Suppressor macrophage treated with lipopolysaccharide for 4 hours (primary cell): ENCODE results near the gene ITGB6.
"Not testable (repeated sequence)": the region's sequence is repeated elsewhere in the genome, so short reads cannot be mapped to it uniquely, and the experiment has no call there.

Experiments used
- DNase-seq: peaks from one replicate; pipeline ENCODE4 v3.0.0-alpha.2; 2020

ITGB6 gene

DNA sequence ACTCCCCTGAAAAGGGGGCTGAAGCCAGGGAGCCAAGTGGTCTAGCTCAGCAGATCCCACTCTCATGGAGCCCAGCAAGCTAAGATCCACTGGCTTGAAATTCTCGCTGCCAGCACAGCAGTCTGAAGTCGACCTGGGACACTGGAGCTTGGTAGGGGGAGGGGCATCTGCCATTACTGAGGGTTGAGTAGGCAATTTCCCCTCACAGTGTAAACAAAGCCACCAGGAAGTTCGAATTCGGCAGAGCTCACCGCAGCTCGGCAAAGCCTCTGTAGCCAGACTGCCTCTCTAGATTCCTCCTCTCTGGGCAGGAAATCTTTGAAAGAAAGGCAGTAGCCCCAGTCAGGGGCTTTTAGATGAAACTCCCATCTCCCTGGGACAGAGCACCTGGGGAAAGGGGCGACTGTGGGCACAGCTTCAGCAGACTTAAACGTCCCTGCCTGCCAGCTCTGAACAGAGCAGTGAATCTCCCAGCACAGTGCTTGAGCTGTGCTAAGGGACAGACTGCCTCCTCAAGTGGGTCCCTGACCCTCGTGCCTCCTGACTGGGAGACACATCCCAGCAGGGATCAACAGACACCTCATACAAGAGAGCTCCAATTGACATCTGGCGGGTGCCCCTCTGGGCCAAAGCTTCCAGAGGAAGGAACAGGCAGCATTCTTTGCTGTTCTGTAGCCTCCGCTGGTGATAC is 18.8 kb downstream of the ITGB6 start:
- not testable (repeated sequence) for DNase-seq

DNA sequence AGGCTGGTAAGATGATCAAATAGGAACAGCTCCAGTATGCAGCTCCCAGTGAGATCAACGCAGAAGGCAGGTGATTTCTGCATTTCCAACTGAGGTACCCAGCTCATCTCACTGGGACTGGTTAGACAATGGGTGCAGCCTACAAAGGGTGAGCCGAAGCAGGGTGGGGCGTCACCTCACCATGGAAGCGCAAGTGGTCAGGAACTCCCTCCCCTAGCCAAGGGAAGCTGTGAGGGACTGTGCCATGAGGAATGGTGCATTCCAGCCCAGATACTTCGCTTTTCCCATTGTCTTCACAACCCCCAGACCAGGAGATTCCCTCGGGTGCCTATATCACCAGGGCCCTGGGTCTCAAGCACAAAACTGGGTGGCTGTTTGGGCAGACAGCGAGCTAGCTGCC is 19.4 kb downstream of the ITGB6 start:
- DNase-seq = not testable (repeated sequence)

DNA sequence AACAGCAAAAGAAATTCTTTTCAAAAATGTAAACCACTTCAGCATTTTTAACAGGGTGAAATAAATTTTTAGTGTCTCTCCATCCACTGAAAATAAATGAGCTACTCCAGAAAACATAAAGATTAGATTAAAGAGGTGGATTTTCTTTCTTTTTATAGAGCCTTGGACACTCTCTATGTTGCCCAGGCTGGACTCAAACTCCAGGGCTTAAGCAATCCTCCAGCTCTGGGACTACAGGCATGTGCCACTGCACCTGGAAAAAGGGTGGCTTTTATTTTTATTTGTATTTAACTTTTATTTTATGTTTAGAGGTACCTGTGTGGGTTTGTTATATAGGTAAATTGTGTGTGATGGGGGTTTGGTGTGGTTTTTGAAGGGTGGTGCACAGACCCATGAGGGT is 19.9 kb downstream of the ITGB6 start:
- DNase-seq = no peak

DNA sequence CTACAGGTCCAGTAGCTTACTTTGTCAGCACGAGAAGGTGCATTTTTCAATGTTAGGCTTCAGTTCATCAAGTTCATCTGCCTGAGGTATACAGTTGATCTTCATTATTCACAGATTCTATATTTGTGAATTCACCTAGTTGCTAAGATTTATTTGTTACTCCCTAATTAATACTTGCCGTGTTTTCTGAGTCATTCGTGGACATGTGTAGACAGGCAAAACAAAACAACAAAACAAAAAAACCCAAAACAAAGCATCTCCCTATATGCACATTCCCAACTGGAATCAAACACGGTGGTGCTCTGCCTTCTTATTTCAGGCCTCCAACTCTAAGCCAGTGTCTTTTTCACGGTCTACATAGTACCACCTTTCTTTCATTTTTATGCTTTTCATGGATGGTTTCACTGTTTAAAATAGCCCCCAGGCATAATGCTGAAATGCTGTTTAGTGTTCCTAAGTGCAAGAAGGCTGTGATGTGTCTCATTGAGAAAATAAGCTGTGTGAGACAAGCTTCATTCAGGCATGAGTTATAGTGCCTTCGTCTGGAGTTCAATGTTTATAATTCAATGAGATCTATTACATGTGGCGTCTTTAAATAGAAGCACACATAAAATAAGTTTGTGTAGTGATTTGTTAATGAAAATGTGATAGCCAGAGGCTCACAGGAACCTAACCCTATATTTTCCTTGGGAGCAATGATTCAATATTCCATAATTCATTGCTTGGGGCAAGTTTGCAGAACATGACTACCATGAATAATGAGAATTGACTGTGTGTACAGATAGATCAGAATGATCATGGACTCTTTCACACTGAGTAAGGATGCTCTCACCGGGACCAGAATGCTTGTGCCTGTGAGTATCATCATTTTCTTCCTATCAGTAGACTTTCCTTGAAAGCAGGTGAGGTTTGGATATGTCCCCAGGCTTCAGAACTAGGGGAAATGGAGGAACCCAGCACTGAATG is 24.6 kb downstream of the ITGB6 start:
- no peak for DNase-seq

DNA sequence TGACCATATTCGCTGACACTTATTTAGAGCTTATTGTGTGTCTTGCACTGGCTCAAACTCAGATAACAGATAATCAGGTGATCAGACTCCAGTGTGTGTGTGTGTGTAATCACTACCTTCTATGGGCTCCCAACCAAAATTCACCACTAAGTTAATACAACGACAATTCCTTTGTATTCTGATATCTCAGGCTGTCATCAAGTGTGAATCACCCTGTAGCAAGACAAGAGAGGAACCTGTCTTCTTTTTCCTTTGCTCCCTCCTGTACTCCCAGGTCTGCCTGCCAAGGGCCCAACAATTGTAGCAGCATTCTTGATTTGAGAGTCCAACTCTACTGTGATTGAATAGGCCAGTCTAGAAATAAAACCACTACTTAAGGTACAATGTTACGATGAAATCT is 25.8 kb downstream of the ITGB6 start:
- no peak for DNase-seq

DNA sequence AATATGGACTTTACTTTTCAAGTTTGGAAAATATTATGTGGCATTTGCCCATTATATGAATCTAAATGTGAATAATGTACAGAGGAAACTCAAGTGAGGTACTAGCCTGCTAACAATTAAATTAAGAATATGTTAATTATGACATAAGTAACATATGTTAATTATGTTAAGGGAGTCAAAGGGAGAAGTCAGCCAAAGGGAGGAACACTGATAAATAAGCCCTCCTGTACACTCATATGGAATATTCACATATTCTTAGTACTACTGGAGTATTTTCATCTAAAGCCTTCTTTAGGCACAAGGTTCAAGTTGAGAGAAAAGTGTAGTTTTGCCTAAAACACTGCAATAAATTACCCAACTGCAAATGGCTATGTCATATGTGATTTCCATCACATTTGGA is 30.1 kb downstream of the ITGB6 start:
- no peak for DNase-seq

DNA sequence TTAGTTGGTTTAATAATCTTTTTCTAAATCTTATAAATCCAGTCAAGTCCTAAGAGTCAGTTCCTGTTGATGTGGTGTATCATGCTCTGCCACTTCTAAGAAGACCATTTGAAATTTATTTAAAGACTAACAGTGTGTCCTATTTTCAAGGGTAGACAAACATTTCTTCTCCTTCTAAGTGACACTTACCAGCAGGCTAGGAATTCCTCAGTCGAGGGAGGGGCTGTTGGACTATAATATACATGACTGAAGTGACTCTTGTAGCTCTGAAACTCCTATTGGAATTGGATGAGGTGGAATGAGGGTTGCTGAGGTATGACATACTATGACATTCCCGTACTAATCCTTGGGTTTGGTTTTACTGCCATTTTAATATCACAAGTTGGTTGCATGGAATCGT is 30.6 kb downstream of the ITGB6 start:
- DNase-seq = no peak

DNA sequence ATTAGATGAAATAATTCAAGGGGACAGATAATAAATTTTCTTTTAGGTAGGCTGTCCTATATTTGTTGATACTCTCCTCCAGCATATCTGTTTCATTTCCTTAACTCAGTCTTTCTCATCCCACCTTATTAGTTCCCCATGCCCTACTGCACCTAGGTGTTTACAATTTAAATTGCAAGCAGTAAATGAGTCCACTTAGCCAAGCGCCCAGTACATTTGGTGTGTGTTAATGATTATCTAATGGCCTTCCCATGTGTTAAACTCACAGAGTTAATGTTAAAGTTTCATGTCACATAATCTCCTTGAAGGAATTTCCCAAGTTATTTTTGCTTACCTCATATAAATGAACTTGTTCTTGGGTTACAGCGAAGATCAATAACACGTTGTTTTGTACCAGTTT is 31.2 kb downstream of the ITGB6 start:
- no peak for DNase-seq

DNA sequence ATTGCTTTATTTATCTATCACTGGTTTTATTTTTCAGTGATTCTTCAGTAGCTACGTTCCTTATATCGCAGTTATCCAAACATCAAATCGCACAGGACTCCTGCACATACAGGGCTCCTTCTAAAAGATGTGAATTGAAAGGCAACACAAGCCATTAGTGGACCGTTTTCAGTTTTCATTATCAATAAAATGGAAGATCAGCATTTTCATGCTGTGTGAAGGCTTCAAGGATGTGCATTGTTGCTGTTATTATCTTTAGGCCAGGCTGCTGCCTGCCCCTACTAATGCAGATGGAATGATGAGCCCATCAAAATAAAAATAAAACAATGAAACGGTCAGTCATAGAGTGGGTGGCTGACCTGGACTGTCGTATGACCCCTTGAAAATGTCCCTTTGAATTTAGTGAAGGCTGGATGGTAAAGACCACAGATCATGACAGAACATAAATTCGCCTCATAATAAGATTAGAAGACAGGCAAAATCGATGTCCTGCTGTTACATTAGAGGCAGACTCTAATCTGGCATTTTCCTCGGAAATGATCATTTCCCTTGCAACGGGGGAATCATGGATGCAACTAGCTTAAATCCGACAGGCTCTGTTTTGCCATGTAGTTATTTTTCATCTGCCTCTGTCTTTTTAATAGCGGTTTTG is 32.9 kb downstream of the ITGB6 start:
- no peak for DNase-seq

DNA sequence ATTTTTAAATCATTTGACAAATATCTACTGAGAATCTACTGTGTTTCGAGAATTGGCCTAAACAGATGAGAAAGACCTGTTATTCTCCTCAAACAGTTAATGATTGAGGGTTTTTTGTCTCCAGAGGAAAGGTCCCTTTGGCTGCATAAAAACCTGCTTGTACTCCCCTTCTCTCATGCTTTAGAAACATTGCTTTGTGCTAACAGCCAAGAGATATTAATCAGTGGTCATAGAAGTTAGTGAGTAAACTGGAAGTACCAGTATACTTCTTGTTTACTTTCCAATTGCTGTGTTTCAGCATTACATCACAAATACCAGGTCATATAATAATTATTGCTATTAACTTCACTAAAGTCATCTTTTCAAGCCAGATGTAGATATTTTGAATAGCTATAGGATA is 34.1 kb downstream of the ITGB6 start:
- DNase-seq = no peak

DNA sequence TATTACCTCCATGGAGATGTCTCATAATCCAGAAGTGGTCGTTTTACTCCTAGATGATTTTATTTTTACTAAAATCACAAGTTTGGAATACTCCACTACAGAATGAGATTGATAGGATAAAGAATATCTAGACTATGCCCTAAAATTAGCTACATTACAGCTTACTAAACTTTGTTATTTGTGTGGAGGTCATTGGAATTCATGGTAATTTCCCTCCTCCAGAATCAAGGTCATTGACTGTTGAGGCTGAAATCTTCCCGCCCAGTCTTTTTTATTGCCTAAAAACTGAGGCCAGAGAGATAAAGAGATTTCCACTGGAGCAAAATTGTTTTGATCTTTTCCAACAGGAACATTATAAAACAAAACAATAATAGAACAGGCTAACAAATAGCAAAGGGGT is 35.0 kb downstream of the ITGB6 start:
- DNase-seq = no peak

DNA sequence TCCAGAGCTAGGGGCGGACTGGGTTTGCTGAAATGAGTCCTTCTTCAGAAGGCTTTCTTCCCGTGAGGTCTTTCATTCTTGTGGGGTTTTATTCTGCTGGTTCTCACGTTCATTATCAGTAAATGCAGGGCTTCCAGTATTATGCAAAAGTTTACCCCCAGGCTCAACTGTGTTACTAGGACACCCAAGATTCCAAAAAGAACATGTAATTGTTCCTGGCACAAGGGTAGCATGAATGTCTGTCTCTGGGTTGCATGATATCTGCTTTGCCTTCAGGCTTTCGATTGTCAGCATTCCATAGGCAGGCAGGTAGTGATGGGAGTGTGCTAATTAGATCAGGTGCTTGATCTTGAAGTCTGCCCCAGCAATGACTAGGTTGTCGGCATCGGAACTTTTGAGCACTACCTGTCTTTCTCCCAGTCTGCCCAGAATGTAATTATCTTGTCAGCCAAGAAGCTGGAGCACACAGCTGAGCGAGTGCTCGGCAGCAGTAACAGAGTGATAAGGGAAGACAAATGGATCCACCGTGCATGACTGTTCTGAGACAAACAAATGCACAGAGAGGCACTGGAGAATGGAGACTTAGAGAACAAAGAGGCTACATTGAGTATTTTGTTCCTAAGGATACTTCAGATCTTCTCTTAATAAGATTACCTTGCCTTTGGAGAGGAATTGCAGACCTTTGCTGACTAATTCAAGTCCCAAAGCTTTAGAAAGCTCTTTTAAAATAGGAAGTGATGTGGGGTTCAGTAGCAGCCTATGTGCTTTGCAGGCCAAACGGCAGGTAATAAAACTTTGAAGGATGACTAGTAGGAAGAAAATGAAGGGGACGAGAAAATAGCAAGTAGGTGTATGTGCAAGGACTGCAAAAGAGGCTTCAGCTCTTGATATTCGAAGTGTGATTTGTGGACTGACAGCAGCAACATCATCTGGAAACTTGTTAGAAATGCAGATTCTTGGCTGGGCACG is 41.9 kb downstream of the ITGB6 start:
- no peak for DNase-seq

DNA sequence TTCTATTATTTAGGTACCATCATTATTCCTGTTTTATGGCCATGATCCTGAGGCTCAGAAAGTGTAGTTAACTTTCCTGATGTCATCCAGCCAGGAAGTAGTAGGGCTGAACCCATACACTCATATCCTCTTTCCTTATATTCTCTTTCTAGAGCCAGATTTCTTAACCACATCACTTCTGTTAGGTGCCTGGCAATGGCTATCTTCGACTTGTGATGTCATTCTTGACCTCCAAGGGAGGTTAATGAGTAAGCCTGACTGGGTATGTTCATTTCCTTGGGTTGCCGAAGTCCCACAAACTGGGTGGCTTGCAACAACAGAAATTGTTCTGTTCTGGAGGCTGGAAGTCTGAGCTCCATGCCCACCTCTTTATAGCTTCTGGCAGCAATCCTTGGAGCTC is 43.4 kb downstream of the ITGB6 start:
- peak; percentile 68 for DNase-seq

DNA sequence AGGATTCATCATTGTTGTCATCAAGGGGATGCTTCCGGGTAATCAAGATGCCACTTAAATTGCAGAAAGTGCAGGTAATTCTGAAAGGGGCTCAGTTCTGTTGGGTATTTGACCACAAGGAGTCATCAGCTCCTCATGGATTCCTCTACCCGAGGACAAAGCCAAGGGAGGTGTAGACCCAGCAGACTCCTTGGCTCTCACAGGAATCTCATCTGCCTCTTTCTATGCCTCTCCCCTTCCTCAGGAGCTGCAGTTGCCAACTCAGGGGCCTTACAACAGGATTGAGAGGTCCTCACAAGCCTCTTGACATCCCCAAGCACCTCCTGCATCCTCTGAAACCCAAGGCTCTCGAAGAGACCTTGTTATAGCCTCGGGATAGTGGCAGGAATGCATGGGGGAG is 44.0 kb downstream of the ITGB6 start:
- DNase-seq = no peak

DNA sequence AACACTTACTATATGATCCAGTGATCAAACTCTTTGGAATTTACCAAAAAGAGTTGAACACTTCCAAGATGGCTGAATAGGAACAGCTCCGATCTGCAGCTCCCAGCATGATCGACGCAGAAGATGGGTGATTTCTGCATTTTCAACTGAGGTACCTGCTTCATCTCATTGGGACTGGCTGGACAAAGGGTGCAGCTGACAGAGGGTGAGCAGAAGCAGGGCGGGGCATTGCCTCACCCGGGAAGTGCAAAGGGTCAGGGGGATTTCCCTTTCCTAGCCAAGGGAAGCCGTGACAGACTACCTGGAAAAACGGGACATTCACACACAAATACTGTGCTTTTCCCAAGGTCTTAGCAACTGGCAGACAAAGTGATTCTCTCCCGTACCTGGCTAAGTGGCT is 51.7 kb downstream of the ITGB6 start:
- DNase-seq = not testable (repeated sequence)

DNA sequence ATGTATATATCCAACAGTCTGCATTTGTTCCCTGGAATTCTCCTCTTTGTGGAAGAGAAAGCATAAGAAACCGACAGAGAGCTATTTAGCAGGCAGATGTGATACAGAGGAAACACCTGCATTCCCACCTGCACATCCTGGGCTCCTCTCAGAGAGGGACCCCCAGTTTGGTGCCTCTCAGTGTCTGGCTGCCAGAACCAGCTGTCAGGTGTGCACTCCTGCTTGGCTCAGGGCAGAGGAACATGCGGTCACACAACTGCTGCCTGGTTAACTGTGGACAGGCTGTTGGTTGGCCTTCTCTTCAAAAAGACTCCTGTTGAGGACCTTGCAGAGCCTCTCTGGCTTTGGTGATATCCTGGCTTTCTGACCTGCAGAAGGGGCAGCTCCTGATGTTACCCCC is 54.6 kb downstream of the ITGB6 start:
- no peak for DNase-seq

DNA sequence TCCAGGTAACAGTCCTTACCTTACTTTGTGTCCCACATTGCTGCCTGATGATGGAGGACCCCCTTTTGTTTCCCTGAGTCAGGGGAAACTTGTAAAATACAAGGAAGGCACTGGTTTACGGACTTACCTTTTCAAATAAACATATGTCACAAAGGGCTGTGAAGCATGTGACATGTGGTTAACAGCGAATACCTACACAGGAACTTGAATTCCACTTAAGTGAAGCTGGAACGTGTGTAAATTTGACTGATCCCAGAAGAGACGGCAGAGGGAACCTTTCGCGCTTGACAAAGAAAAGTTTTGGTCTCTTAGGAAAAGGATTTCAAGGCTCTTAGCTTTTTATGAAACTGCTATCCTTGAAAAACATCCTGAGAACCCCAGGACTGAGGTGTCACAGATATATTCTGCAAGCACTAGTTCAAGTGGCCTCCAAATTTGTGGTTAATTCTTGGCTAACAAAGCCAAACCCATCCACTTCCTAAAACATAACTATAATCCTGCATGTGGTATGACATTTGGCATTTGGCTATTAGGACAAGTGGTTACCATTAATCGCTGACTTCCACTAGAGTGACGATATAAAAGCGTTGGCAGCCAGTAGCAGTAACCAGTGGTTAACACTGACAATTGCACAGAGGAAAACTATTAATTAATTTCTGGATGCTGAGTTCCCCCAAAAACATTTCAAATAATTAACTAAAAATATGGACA is 55.6 kb downstream of the ITGB6 start:
- no peak for DNase-seq

DNA sequence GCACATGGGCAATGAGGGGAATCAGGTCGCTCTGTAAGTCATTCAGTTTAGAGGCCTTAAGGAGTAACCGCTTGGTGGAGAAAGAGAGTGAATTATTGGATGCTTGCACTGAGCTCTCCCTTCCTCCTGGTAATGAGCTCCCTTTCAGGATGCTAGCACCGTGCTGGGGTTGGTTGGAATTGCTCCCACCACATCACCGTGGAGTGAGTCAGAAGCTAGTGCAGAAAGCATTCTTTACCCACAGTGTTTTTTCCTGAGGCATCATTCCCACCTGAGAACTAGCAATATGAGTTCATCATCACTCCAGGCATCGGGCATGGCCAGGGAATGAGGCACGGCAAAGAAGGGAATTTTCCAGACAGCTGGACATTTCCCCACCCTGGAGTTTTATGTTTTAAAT is 57.6 kb downstream of the ITGB6 start:
- no peak for DNase-seq

DNA sequence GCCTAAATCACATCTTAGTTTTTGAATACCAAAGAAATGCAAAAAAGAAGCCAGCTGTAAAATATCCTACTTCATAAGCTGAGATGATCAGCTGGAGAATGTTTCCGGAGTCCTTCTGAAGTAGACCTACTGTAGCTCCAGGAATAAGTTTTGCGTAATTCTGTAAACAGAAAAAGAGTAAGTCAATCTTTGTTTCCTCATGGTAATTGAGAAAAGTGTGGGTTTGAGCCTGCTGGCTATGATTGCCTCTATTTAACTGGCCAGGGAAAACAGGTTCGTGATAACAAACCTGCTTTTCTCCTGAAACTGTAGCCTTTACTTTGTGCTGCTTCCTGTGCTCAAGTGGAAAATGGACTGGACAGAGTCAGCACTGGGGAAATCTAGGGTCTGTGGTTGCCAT is 58.2 kb downstream of the ITGB6 start:
- DNase-seq = no peak

DNA sequence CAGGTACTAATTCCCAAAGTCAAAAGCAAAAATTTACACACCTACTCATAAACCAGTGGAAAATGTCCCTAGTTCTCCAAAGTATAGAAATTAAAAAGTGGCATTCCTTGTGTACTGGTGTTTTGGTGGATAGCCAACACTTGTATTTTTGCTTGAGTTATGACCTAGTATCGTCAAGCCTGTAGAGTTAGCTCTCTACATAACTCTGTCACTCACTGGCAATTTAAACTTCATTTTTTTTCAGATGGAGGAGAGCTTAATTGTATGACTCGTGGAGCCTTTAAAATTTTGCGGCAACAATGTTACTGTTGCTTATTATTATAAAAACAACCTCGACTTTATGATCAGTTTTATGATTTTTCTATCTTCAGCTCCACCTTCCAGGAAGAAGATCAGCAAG is 58.7 kb downstream of the ITGB6 start:
- no peak for DNase-seq

DNA sequence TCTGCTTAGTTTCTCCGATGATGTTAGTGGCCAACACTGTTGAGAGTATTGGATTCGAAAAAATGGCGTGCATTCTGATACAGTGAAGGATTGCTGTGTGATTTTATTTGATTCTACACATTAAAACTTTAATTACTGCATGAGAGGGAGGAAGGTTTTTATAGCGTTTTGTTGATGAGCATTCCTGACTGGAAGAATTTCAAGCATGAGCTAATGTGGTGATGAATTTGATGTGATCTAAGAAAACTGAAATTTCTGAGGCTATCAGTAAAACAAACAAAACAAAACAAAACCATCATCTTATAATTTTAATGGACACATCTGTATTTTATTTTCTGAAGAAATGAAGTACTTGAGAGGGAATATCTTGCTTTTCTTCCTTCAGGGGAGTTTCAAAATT is 59.6 kb downstream of the ITGB6 start:
- no peak for DNase-seq

DNA sequence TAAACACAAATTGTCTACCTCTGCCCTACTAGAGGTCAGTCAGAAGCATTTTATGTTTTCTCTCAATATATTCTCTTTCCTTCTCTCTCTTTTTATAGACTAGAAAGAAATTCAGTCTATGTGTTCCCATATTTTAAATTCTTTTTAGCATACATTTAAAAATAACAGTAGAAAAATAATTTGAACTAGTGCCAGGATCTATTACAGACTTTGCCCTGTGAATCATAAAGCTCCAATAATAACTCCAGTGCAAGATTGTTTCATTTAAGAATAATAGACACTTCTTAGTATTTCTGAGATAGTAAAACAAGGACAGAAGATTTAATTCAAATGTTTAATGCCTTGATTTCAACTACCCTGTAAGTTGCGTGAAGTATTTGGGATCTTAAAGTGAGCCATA is 60.1 kb downstream of the ITGB6 start:
- DNase-seq = no peak
